ENCODE results near the gene PHF20. TPM values are rescaled to one million over a fixed set of nuclear protein-coding genes. Genes with fewer than 3 reads are reported as not detected.

PHF20 gene
- total and polyA plus RNA-seq, 2 of the 13 experiments (the other 11 are each of a cell fraction or from before 2014, with no cell fraction given): 22.8 to 34.1 TPM

DNA sequence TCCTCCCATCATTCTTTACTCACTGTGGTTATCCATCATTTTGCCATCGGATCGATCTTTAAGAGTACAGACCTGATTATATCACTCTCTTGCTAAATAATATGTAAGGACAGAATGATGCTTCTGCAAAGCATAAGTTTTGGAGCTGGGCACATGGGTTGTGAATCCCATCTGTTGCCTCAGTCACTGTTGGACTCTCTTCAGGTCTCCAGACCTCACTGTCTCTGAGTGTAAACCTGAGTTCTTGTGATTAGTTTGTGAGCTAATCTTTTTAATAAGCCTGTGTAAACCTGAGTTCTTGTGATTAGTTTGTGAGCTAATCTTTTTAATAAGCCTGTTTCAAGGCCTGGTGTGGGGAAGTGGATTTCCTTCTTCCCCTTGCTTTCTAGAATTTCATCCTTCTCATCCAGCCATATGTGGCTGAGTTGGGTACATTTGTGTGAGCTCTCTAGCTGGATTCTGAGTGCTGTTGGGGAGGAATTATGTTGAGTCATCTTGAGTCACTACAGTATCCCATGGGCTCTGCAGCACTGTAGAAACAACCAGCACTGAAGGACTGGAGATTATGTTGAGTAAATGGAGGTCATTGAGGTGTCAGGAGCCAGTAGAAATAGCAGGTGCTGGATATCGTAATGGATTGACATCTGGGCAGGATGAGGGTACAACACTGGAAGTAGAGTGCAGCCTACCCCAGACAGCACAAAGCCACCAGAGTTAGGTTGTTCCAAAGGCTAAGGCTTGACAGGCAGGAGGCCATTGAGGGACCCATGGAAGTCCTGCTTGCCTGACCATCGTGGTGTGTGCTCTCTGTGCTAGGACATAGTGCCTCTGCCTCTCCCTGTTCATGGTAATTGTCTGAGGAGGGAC is 130.1 kb downstream of the PHF20 start (continued):
- TF ChIP-seq POLR2G (IDR thresholded peaks at IDR 0.05; ENCODE audit: low read depth, low read length) (no peak), MAFF (IDR thresholded peaks at IDR 0.05; ENCODE audit: low read depth, low read length) (0 out of 2 replicates have a peak, but pooled peaks have one; percentile 30)

DNA sequence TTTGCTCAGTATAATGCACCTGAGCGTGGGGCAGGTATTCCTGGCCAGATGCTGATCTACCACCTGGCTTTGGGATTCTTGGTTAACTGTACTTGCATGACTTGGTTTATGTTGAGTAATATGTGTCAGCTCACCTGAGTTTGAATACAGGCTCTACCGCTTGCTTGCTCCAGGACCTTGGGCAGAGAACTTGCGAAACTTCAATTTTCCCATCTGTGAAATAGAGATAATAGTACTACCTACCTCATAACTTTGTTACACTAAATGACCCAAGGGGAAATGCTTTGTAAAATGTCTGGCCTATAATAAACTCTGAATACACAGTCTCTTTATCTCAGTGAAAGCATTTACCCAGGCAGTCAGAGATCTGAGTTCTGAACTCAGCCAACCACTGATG is 130.7 kb downstream of the PHF20 start:
- ATAC-seq (peak; percentile 30), FAIRE-seq (no peak), DNase-seq (ENCODE audit: low spot score) (no peak)
- in situ Hi-C loops (cut with HindIII; ENCODE audit: extremely low pct_ligation_motif_present, low pct_unique_long_range_greater_than_20kb): no loop called here
- intact Hi-C loops (cut with micrococcal nuclease; ENCODE audit: unreplicated experiment): no loop called here
- 0 out of 2 replicates have a peak, but pooled peaks have one; percentile 8 for TF ChIP-seq ZBTB33 (CRISPR knock-in tag; IDR thresholded peaks at IDR 0.05)
- peak; percentile 38; the same call in 1 of the 2 replicates for TF ChIP-seq CEBPG (CRISPR knock-in tag; IDR thresholded peaks at IDR 0.05)
- peak; percentile 84 for TF ChIP-seq CEBPB (IDR thresholded peaks at IDR 0.05; ENCODE audit: borderline replicate concordance, low read depth, low read length)
- peak in 1 of 2 experiments; percentile 60; a peak in 1 of 4 replicates for TF ChIP-seq REST (IDR thresholded peaks at IDR 0.05; ENCODE audit: borderline replicate concordance in 1 of 2, low read depth in 1 of 2, low read length in 2 of 2)
- TF ChIP-seq REPIN1 (CRISPR knock-in tag; IDR thresholded peaks at IDR 0.05; ENCODE audit: borderline replicate concordance, low read depth): 0 out of 2 replicates have a peak, but pooled peaks have one; percentile 46
- TF ChIP-seq, protein P1, sequence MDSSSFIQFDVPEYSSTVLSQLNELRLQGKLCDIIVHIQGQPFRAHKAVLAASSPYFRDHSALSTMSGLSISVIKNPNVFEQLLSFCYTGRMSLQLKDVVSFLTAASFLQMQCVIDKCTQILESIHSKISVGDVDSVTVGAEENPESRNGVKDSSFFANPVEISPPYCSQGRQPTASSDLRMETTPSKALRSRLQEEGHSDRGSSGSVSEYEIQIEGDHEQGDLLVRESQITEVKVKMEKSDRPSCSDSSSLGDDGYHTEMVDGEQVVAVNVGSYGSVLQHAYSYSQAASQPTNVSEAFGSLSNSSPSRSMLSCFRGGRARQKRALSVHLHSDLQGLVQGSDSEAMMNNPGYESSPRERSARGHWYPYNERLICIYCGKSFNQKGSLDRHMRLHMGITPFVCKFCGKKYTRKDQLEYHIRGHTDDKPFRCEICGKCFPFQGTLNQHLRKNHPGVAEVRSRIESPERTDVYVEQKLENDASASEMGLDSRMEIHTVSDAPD (CRISPR knock-in tag; IDR thresholded peaks at IDR 0.05): 0 out of 2 replicates have a peak, but pooled peaks have one; percentile 44
- TF ChIP-seq ZNF589 (CRISPR knock-in tag; conservative IDR thresholded peaks at IDR 0.05): no peak
- no peak for TF ChIP-seq HMG20A (CRISPR knock-in tag; IDR thresholded peaks at IDR 0.05; ENCODE audit: borderline replicate concordance)
- H3K27me3 ChIP-seq (ENCODE audit: control insufficient read depth in 1 of 2, insufficient read depth in 2 of 2, low read length in 2 of 2): no peaks in the 10 kb centered on the region
- peaks cover 13 to 20% of the 10 kb centered on the region in 2 experiments; a peak in 4 of 5 replicates for H3K36me3 ChIP-seq (replicated peaks in 1 of 2; ENCODE audit: control insufficient read depth in 1 of 2, insufficient read depth in 2 of 2, low read length in 2 of 2)
- no peaks in the 10 kb centered on the region for H4K20me1 ChIP-seq (ENCODE audit: insufficient read depth, low read length)
- no TSS peak for BruUV-seq (replicated peaks)
- CTCF ChIA-PET (ENCODE audit: low intra/inter-chr PET ratio, low total read pairs): no interaction called here
- no peaks in the 10 kb centered on the region for H3K4me1 ChIP-seq (ENCODE audit: insufficient read depth, low read length)
- no peak overlapping the region for H2AFZ ChIP-seq (ENCODE audit: low read length)
- H3K9ac ChIP-seq (ENCODE audit: insufficient read depth, low read depth, low read length): no peak overlapping the region
- no peak overlapping the region for H3K4me2 ChIP-seq (ENCODE audit: low read depth, low read length)
- H3K27ac ChIP-seq (ENCODE audit: extremely low read length, insufficient read depth, low read length): no peak overlapping the region
- 100% methylated on average over 2 of the region's 3 CpGs for WGBS (ENCODE audit: low lambda C conversion rate)
- POLR2A ChIA-PET: interaction anchor here (0.7 to 1.0 kb wide), 3 partner anchors 32 to 361 kb away, joined by 3 to 4 read pairs (median 3); partner anchors contain the start of genes ERGIC3 and SCAND1
- H3K79me2 ChIP-seq (ENCODE audit: insufficient read depth, low read length): no peaks in the 10 kb centered on the region
- H3K4me3 ChIP-seq (replicated peaks in 1 of 3; ENCODE audit: insufficient read depth in 1 of 3, low read depth in 2 of 3, low read length in 3 of 3): no peak overlapping the region
- no peaks in the 10 kb centered on the region for H3K9me3 ChIP-seq (ENCODE audit: low read length)
